ENCODE data around the gene APOC3. TPM values are rescaled to one million over a fixed set of nuclear protein-coding genes. Genes with fewer than 3 reads are reported as not detected.

APOC3 gene
- total RNA-seq, 1 experiment from 2014 or later, result not detected

GRCh38 chr11:116842909-116843308 is 13.2 kb downstream of the APOC3 start:
- DNase-seq, result no peak
- H3K27me3 ChIP-seq (ENCODE audit: low read length), result no peaks in the 10 kb centered on the region
- no peaks in the 10 kb centered on the region for H3K4me1 ChIP-seq (ENCODE audit: insufficient read depth, low read length)

DNA sequence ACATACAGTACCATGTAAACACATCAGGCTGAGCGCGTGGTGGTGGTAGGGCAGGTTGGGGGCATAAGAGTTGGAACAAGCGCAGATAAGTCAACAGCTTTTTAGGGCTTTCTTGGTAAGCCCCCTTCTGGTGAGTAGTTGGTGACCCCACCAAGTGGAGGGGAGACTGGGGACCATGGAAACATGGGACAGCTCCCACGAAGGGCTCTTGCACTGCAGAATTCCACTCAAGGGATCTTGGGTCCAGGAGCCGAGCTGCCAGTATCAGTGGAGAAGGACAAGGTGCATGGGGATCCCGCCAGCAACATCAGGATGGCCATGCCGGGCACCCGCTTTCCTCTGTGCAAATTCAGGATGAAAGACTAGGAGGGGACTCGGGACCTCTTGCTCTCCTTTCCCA is 14.0 kb downstream of the APOC3 start:
- no peaks in the 10 kb centered on the region for H3F3A ChIP-seq (ENCODE audit: low read length, unreplicated experiment)
- no peak overlapping the region for H3K9ac ChIP-seq (ENCODE audit: low read length)
- no peak for DNase-seq
- H2AFZ ChIP-seq (ENCODE audit: low read length), result no peak overlapping the region
- POLR2A ChIA-PET (ENCODE audit: unreplicated experiment), result no interaction called here
- H3K9me3 ChIP-seq (ENCODE audit: low read length), result no peaks in the 10 kb centered on the region
- H3K27ac ChIP-seq (ENCODE audit: low read length), result no peak overlapping the region
- H3K4me1 ChIP-seq (ENCODE audit: insufficient read depth, low read length), result no peaks in the 10 kb centered on the region
- peaks cover 22% of the 10 kb centered on the region; the same call in 1 of the 2 replicates for H3K36me3 ChIP-seq (ENCODE audit: low read depth, low read length)
- H3K4me3 ChIP-seq (ENCODE audit: low read length), result no peak overlapping the region
- H4K20me1 ChIP-seq (ENCODE audit: low read length), result no peaks in the 10 kb centered on the region
- intact Hi-C loops (cut with micrococcal nuclease), result no loop called here
- no peaks in the 10 kb centered on the region for H3K9me2 ChIP-seq (replicated peaks; ENCODE audit: low read length)
- no peak overlapping the region for H3K4me2 ChIP-seq (ENCODE audit: low read length)
- BruUV-seq (replicated peaks), result no TSS peak
- ATAC-seq, result no peak
- H3K79me2 ChIP-seq (ENCODE audit: low read length), result no peaks in the 10 kb centered on the region
- CTCF ChIA-PET, result no interaction called here
- H3K27me3 ChIP-seq (ENCODE audit: low read length), result no peaks in the 10 kb centered on the region
- TF ChIP-seq EZH2phosphoT487 (IDR thresholded peaks at IDR 0.05; ENCODE audit: borderline replicate concordance, low read length), result no peak
- TF ChIP-seq EZH2 (IDR thresholded peaks at IDR 0.05; ENCODE audit: low read length, unreplicated experiment), result no peak
- TF ChIP-seq CTCF (conservative IDR thresholded peaks at IDR 0.05; ENCODE audit: low read depth, low read length), result no peak

More at GRCh38 chr11:116842909-116843308, 13.2 kb downstream of the APOC3 start:
- H3K9me3 ChIP-seq (ENCODE audit: low read length), result no peaks in the 10 kb centered on the region
- H2AFZ ChIP-seq (ENCODE audit: low read length), result no peak overlapping the region
- CTCF ChIA-PET, result no interaction called here
- no peaks in the 10 kb centered on the region for H3K79me2 ChIP-seq (ENCODE audit: low read length)
- no peak overlapping the region for H3K27ac ChIP-seq (ENCODE audit: low read length)
- no peaks in the 10 kb centered on the region for H3F3A ChIP-seq (ENCODE audit: low read length, unreplicated experiment)
- no TSS peak for BruUV-seq (replicated peaks)
- H3K9ac ChIP-seq (ENCODE audit: low read length), result no peak overlapping the region
- no peak overlapping the region for H3K4me2 ChIP-seq (ENCODE audit: low read length)
- POLR2A ChIA-PET (ENCODE audit: unreplicated experiment), result no interaction called here
- H4K20me1 ChIP-seq (ENCODE audit: low read length), result no peaks in the 10 kb centered on the region
- no peak for TF ChIP-seq CTCF (conservative IDR thresholded peaks at IDR 0.05; ENCODE audit: low read depth, low read length)
- no peak for TF ChIP-seq EZH2phosphoT487 (IDR thresholded peaks at IDR 0.05; ENCODE audit: borderline replicate concordance, low read length)
- TF ChIP-seq EZH2 (IDR thresholded peaks at IDR 0.05; ENCODE audit: low read length, unreplicated experiment), result no peak
- no peaks in the 10 kb centered on the region for H3K9me2 ChIP-seq (replicated peaks; ENCODE audit: low read length)
- no peak for ATAC-seq
- H3K36me3 ChIP-seq (ENCODE audit: low read depth, low read length), result peaks cover 18% of the 10 kb centered on the region; the same call in 1 of the 2 replicates
- intact Hi-C loops (cut with micrococcal nuclease), result no loop called here
- H3K4me3 ChIP-seq (ENCODE audit: low read length), result no peak overlapping the region

DNA sequence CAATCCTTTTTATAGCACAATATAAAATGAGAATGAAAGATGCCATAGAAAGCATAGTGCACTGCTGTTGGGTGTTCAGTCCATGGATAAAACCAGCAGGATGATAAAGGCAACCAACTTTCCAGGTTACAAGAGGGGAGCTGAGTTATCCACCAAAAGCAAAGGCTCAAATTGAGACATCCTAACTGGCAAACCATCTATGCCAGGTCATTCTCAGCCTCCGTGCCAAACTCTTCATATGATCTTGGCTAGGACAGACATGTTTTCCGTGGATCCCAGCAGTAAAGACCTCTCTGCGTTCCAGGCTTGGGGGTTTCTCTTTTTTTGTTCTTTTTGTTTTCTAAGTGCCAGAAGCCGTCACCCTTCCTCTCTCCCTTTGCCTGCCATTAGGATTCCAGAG is 15.0 kb downstream of the APOC3 start:
- H3K4me1 ChIP-seq (ENCODE audit: insufficient read depth, low read length), result no peaks in the 10 kb centered on the region
- POLR2A ChIA-PET (ENCODE audit: unreplicated experiment), result no interaction called here
- H3K4me3 ChIP-seq (ENCODE audit: low read length), result no peak overlapping the region
- H3K27me3 ChIP-seq (ENCODE audit: low read length), result no peaks in the 10 kb centered on the region
- H2AFZ ChIP-seq (ENCODE audit: low read length), result no peak overlapping the region
- BruUV-seq (replicated peaks), result no TSS peak
- H3K4me2 ChIP-seq (ENCODE audit: low read length), result no peak overlapping the region
- H3F3A ChIP-seq (ENCODE audit: low read length, unreplicated experiment), result no peaks in the 10 kb centered on the region
- H3K36me3 ChIP-seq (ENCODE audit: low read depth, low read length), result peaks cover 22% of the 10 kb centered on the region; the same call in 1 of the 2 replicates
- H3K79me2 ChIP-seq (ENCODE audit: low read length), result no peaks in the 10 kb centered on the region
- DNase-seq (no peak), ATAC-seq (no peak)
- CTCF ChIA-PET, result no interaction called here
- H3K9ac ChIP-seq (ENCODE audit: low read length), result no peak overlapping the region
- no peaks in the 10 kb centered on the region for H3K9me2 ChIP-seq (replicated peaks; ENCODE audit: low read length)
- intact Hi-C loops (cut with micrococcal nuclease), result no loop called here
- no peaks in the 10 kb centered on the region for H4K20me1 ChIP-seq (ENCODE audit: low read length)
- no peak overlapping the region for H3K27ac ChIP-seq (ENCODE audit: low read length)
- TF ChIP-seq EZH2phosphoT487 (IDR thresholded peaks at IDR 0.05; ENCODE audit: borderline replicate concordance, low read length), result no peak
- TF ChIP-seq EZH2 (IDR thresholded peaks at IDR 0.05; ENCODE audit: low read length, unreplicated experiment), result no peak
- no peak for TF ChIP-seq CTCF (conservative IDR thresholded peaks at IDR 0.05; ENCODE audit: low read depth, low read length)
- H3K9me3 ChIP-seq (ENCODE audit: low read length), result no peaks in the 10 kb centered on the region
